ENCODE results near the gene PLIN4. TPM values are rescaled to one million over a fixed set of nuclear protein-coding genes. Genes with fewer than 3 reads are reported as not detected.

The PLIN4 gene
- total and polyA plus RNA-seq, 8 donors = 2.2 to 138 (median 12.3) TPM

DNA sequence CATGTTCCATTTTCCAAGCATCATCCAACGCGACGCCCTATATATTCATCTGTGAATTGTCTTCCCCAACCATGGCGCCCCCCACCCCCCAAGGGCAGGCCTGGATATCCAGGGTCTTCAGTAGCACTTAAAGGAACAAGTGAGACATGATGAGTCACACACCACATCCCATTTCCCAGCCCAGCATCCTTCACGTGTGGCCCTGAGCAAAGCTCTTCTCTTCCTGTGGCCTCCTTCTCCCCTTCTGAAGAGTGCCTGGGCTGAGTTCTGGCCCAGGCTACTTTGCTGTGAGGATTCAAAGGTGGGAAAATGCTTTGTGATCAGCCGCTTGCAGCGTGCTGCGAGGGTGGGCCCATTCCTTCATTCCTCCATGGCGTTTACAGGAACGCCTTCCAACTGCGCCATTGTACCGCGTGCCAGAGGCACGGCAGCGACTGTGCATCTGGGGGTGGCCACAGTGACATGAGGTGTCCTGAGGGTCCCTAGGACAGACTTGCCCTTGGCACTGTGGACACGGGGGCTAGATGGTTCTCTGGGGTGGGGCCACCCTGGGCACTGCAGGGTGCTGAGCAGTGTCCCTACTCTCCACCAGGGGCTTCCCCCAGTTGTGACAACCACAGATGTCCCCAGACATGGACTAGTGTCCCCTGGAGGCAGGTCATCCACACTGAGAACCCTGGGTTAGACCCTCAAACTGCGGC is 11.7 kb downstream of the PLIN4 start:
- Histone ChIP-seq H3K27me3 (no peaks in the 10 kb centered on the region), H3K27ac (no peak overlapping the region), H3K9me3 (no peaks in the 10 kb centered on the region), H3K4me3 (no peak overlapping the region), H3K36me3 (peaks cover 0 to 4% (median 0%) of the 10 kb centered on the region in 3 donors), H3K4me1 (no peaks in the 10 kb centered on the region)
- TF ChIP-seq, protein P1, sequence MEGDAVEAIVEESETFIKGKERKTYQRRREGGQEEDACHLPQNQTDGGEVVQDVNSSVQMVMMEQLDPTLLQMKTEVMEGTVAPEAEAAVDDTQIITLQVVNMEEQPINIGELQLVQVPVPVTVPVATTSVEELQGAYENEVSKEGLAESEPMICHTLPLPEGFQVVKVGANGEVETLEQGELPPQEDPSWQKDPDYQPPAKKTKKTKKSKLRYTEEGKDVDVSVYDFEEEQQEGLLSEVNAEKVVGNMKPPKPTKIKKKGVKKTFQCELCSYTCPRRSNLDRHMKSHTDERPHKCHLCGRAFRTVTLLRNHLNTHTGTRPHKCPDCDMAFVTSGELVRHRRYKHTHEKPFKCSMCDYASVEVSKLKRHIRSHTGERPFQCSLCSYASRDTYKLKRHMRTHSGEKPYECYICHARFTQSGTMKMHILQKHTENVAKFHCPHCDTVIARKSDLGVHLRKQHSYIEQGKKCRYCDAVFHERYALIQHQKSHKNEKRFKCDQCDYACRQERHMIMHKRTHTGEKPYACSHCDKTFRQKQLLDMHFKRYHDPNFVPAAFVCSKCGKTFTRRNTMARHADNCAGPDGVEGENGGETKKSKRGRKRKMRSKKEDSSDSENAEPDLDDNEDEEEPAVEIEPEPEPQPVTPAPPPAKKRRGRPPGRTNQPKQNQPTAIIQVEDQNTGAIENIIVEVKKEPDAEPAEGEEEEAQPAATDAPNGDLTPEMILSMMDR (IDR thresholded peaks at IDR 0.05) = no peak
- DNase-seq (peak in 1 of 6 donors; percentile 9), FAIRE-seq (no peak), ATAC-seq (no peak)
- intact Hi-C loops (cut with DNase I) = no loop called here
- 91 to 93% methylated on average over 17 of the region's 17 CpGs for WGBS, 2 donors

DNA sequence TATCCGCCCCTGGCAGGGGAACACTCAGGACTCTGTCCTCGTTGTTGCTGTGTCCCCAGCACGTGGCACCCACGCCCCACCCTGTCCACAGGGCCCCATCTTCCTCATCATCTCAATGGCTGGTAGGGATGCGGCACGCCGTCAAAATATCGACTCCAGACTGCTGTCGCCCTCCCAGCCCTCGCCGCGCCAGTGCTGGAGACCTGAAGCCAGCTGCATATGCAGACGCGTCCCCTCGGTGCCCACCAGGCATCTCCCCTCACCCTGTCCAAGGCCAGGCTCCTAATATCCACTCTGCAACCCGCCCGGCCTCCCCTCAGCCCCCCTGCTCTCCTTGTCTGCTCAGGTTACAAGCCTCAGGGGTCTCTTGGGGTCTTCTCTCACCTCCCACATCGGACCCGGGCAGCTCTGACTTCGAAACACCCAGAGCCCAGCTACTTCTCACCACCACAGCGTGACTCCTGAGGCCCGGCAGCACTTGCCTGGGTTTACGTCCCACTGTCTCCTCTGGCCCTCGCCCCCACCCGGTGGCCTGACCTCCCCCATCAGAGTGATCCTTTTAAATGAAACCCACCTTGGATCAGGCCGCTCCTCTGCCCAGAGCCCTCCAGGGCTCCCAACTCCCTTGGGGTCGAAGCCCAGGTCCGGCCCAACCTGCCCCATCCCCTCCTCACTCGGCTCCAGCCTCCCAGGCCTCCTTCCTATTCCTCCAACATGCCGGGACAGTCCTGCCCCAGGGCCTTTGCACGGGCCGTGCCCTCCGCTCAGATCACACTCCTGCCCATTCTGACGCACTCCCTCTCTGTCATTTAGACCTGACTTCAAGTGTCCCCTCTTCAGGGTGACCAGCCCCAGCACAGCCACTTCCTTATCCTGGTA is 12.5 kb downstream of the PLIN4 start:
- ATAC-seq (no peak), DNase-seq (peak in 1 of 6 donors; percentile 48), FAIRE-seq (no peak)
- Histone ChIP-seq H3K4me1 (no peaks in the 10 kb centered on the region), H3K27ac (no peak overlapping the region), H3K36me3 (peaks cover 0 to 4% (median 0%) of the 10 kb centered on the region in 3 donors), H3K27me3 (no peaks in the 10 kb centered on the region), H3K9me3 (no peaks in the 10 kb centered on the region), H3K4me3 (no peak overlapping the region)
- TF ChIP-seq, protein P1 (IDR thresholded peaks at IDR 0.05) = no peak
- 94 to 97% methylated on average over 34 of the region's 34 CpGs for WGBS, 2 donors
- intact Hi-C loops (cut with DNase I) = no loop called here

DNA sequence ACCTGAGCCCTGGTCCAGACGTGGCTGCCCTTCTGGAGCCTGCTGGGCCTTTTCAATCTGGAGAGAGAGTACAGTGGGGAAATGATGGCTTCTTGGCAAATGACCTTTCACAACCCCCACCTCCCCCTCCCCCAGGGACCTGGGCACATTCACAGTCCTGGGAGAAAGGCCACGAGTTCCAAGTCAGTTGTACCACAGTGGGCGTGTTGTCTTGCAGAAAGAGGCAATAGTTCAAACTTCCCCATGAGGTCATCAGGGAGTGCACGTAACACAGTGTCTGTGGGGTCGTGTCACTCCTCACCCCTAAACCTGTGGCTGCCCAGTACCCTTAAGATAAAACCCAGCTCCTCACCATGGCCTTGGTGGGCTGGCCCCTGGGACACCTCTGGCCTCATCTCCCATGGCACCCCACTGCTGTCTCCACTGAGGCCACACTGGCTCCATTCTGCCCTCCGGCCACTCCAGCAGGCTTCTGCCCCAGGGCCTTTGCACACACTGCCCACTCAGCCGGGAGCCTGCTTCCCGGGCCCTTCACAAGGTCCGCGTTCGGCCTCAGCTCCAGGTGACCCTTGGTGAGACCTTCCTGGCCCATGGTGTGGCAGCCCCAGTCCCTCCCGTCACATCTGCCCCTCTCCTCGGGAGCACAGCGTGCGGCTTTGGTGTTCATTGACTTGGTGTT is 13.3 kb downstream of the PLIN4 start:
- 80% methylated on average over 15 of the region's 15 CpGs for WGBS, 2 donors
- Histone ChIP-seq H3K27me3 (no peaks in the 10 kb centered on the region), H3K4me1 (no peaks in the 10 kb centered on the region), H3K4me3 (no peak overlapping the region), H3K9me3 (no peaks in the 10 kb centered on the region), H3K36me3 (peaks cover 0 to 4% (median 0%) of the 10 kb centered on the region in 3 donors), H3K27ac (no peak overlapping the region)
- TF ChIP-seq, protein P1 (IDR thresholded peaks at IDR 0.05) = no peak
- FAIRE-seq (no peak), ATAC-seq (peak in 1 of 4 donors; percentile 2), DNase-seq (peak in 1 of 6 donors; percentile 51)
- intact Hi-C loops (cut with DNase I) = no loop called here

DNA sequence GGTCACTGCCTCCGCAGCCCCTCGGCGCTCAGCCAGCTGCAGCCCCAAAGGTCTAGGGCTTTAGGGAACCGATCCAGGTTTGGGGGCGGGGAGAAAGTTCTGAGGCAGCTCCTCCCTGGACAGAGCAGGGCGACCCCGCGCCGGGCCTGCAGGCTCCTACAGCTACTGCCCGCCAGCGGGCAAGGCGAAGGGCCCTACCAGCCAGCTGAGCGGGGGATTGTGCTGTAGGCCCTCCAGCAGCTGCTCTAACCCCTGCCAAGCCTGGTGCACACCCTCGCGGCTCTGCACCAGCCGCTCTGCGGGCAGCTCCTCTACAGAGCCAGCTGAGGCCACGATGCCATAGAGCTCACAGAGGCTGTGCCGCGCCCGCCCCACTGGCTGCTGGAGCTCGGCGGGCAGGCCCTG is 14.0 kb downstream of the PLIN4 start:
- WGBS, 2 donors = 91 to 97% methylated on average over 21 to 23 of the region's 23 CpGs
- intact Hi-C loops (cut with DNase I) = no loop called here
- Histone ChIP-seq H3K27ac (no peak overlapping the region), H3K4me3 (no peak overlapping the region), H3K9me3 (no peaks in the 10 kb centered on the region), H3K4me1 (no peaks in the 10 kb centered on the region), H3K27me3 (no peaks in the 10 kb centered on the region), H3K36me3 (peaks cover 0 to 4% (median 0%) of the 10 kb centered on the region in 3 donors)
- ATAC-seq (no peak), FAIRE-seq (no peak), DNase-seq (peak in 1 of 6 donors; percentile 54)
- TF ChIP-seq, protein P1 (IDR thresholded peaks at IDR 0.05) = no peak
